HepG2 (cell line): ENCODE measurements around the gene DISP2. TPM values are rescaled to one million over a fixed set of nuclear protein-coding genes. Genes with fewer than 3 reads are reported as not detected.
A peak's percentile ranks its signal among the peaks of the same experiment; 100 is the strongest.

ENCODE experiments used
- ATM ChIP-seq: fragments of 450-650 bp; IDR thresholded peaks from 2 replicates; pipeline ENCODE4 v1.7.1; 2017; ENCODE audit warnings: mild to moderate bottlenecking, borderline replicate concordance
- GATAD1 ChIP-seq: IDR thresholded peaks from 2 replicates; pipeline ENCODE4 v1.6.1; 2016; ENCODE audit warnings: missing genetic modification reagents, missing compliant biosample characterization
- HDAC1 ChIP-seq: sonication (generic); formaldehyde crosslinking; IDR thresholded peaks from 2 replicates; pipeline ENCODE4 v1.5.1; 2020; ENCODE audit warnings: mild to moderate bottlenecking, missing genetic modification reagents
- MED1 ChIP-seq: sonication (generic); formaldehyde crosslinking; IDR thresholded peaks from 2 replicates; pipeline ENCODE4 v1.4.0; 2020; ENCODE audit warnings: missing genetic modification reagents
- MXD4 ChIP-seq: IDR thresholded peaks from 2 replicates; pipeline ENCODE4 v1.6.1; 2016; ENCODE audit warnings: mild to moderate bottlenecking, missing biosample characterization, missing genetic modification reagents
- NCOA5 ChIP-seq: sonication (generic); formaldehyde crosslinking; IDR thresholded peaks from 2 replicates; pipeline ENCODE4 v1.4.0; 2020; ENCODE audit warnings: missing genetic modification reagents
- PAX8 ChIP-seq: sonication (generic); formaldehyde crosslinking; IDR thresholded peaks from 2 replicates; pipeline ENCODE4 v1.8.0; 2022; ENCODE audit warnings: mild to moderate bottlenecking, missing genetic modification reagents, borderline replicate concordance
- RFXAP ChIP-seq: sonication (generic); formaldehyde crosslinking; IDR thresholded peaks from 2 replicates; pipeline ENCODE4 v1.4.0; 2020; ENCODE audit warnings: missing genetic modification reagents, borderline replicate concordance
- SALL1 ChIP-seq: sonication (generic); formaldehyde crosslinking; IDR thresholded peaks from 2 replicates; pipeline ENCODE4 v1.8.0; 2022; ENCODE audit warnings: mild to moderate bottlenecking, missing genetic modification reagents
- SOX13 ChIP-seq, 3 experiments: fragments of 450-650 bp in 1 of 3; sonication (generic) in 1 of 3; formaldehyde crosslinking in 1 of 3; IDR thresholded peaks in 2 of 3; conservative IDR thresholded peaks in 1 of 3; 2 replicates each; pipeline versions ENCODE4 v1.5.0 to v1.6.1; 2016 to 2020; ENCODE audit warnings: antibody characterized with exemption in 1 of 3, mild to moderate bottlenecking in 1 of 3, missing compliant biosample characterization in 1 of 3, missing genetic modification reagents in 1 of 3, moderate library complexity in 1 of 3
- SRF ChIP-seq: IDR thresholded peaks from 2 replicates; pipeline ENCODE4 v1.6.1; 2011; ENCODE audit warnings: mild to moderate bottlenecking, low read depth, low read length, moderate library complexity
- SRY ChIP-seq: sonication (generic); formaldehyde crosslinking; IDR thresholded peaks from 2 replicates; pipeline ENCODE4 v1.8.0; 2022; ENCODE audit warnings: mild to moderate bottlenecking, missing genetic modification reagents
- SSRP1 ChIP-seq: IDR thresholded peaks from 2 replicates; pipeline ENCODE4 v1.6.1; 2016; ENCODE audit warnings: control low read depth
- TBL1XR1 ChIP-seq: fragments of 150-350 bp; IDR thresholded peaks from 2 replicates; pipeline ENCODE4 v1.6.1; 2014; ENCODE audit warnings: borderline replicate concordance, low read length; ENCODE audit not compliant: partially characterized antibody
- TBX3 ChIP-seq: fragments of 450-650 bp; IDR thresholded peaks from 2 replicates; pipeline ENCODE4 v1.6.1; 2017; ENCODE audit warnings: antibody characterized with exemption, mild to moderate bottlenecking, inconsistent platforms, borderline replicate concordance
- TCF12 ChIP-seq, 2 experiments: fragments of 450-650 bp in 1 of 2; sonication (generic) in 1 of 2; formaldehyde crosslinking in 1 of 2; IDR thresholded peaks; 2 replicates each; pipeline versions ENCODE4 v1.6.1 to v1.8.0; 2017 to 2022; ENCODE audit warnings: antibody characterized with exemption in 1 of 2, mild to moderate bottlenecking in 1 of 2, missing genetic modification reagents in 1 of 2, moderate library complexity in 1 of 2
- ZNF124 ChIP-seq: sonication (generic); formaldehyde crosslinking; IDR thresholded peaks from 2 replicates; pipeline ENCODE4 v1.4.0; 2020; ENCODE audit warnings: missing genetic modification reagents
- ZNF232 ChIP-seq: sonication (generic); formaldehyde crosslinking; IDR thresholded peaks from 2 replicates; pipeline ENCODE4 v1.4.0; 2020; ENCODE audit warnings: missing genetic modification reagents, borderline replicate concordance
- ZNF354B ChIP-seq: sonication (generic); formaldehyde crosslinking; IDR thresholded peaks from 2 replicates; pipeline ENCODE4 v1.8.0; 2022; ENCODE audit warnings: mild to moderate bottlenecking, missing genetic modification reagents
- ZNF672 ChIP-seq: sonication (generic); formaldehyde crosslinking; IDR thresholded peaks from 2 replicates; pipeline ENCODE4 v1.8.1; 2022; ENCODE audit warnings: missing genetic modification reagents
- ZNF850 ChIP-seq: sonication (generic); formaldehyde crosslinking; conservative IDR thresholded peaks from 2 replicates; pipeline ENCODE4 v1.9.0; 2021; ENCODE audit warnings: mild to moderate bottlenecking, missing genetic modification reagents
- polyA plus RNA-seq, 8 experiments: library from polyadenylated mRNA; depleted of rRNA in 3 of 8; stranded (reverse) in 7 of 8; unstranded in 1 of 8; fragments of >200 nt; fragmentation: Illumina TruSeq in 4 of 8; extraction: Trizol in 4 of 8; gene quantifications; 2 replicates each; pipeline versions ENCODE4 v1.2.1 to v1.2.3, GENCODE V29; 2011 to 2016; ENCODE audit warnings: low read depth in 4 of 8, missing spikeins in 1 of 8, mixed read lengths in 1 of 8; ENCODE audit not compliant: insufficient read depth in 1 of 8
- total RNA-seq, 5 experiments: library from RNA; depleted of rRNA; stranded (reverse); fragments of >200 nt; fragmentation: Illumina TruSeq; extraction: Trizol; gene quantifications; 2 replicates each; pipeline ENCODE4 v1.2.3, GENCODE V29; 2016; ENCODE audit warnings: low read depth in 1 of 5
- TF ChIP-seq, protein P1 (sequence below): sonication (generic); formaldehyde crosslinking; IDR thresholded peaks from 2 replicates; pipeline ENCODE4 v1.4.0; 2020; ENCODE audit warnings: missing genetic modification reagents
- TF ChIP-seq, protein P2 (sequence below): sonication (generic); formaldehyde crosslinking; IDR thresholded peaks from 2 replicates; pipeline ENCODE4 v1.5.0; 2020; ENCODE audit warnings: mild to moderate bottlenecking, missing genetic modification reagents
- TF ChIP-seq, protein P3 (sequence below): sonication (generic); formaldehyde crosslinking; IDR thresholded peaks from 2 replicates; pipeline ENCODE4 v1.4.0; 2020; ENCODE audit warnings: missing genetic modification reagents
- TF ChIP-seq, protein P4 (sequence below): IDR thresholded peaks from 2 replicates; pipeline ENCODE4 v1.6.1; 2016

DISP2 gene
- total and polyA plus RNA-seq, 2 of the 13 experiments (the other 11 are each of a cell fraction or from before 2014, with no cell fraction given) = 0.09 to 0.32 TPM

DNA sequence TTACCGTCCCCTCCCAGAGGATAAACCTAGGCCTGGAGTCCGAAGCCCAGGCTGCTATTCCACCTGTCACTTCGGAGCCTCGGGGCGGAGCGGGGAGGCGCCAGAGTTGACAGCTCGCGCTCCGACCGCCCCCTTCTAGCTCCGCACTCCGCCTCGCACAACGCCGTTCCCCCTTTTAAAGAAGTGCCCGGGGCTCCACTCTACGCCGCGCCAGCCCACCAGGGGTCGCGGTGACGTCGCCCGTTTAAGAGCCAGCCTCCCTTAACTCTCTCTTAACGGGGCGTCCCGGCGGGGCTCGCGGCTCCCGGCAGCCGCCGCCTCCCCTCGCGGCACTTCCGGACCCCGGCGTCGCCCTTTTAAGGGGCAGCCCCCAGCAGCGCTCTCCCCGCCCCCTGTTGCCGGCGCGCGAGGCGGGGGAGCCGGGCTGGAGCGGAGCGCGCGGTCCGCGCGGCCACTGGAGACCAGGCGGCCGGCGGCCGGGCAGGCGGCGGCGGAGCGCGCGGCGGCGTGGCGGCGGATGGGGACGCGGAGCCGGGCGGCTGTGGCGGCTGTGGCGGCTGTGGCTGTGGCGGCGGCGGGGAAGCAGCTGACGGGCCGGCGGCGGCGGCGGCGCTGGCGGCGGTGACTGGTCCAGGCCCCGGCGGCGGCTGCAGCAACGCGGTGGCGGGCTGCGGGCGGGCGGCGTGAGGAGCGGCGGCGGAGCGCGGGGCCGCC, 34.6 kb upstream of the DISP2 start, which contains the start of gene INAFM2 (continued):
- TF ChIP-seq SALL1 (CRISPR knock-in tag) (peak; percentile 63), ZNF124 (CRISPR knock-in tag) (no peak), TBL1XR1 (no peak), GATAD1 (peak; percentile 44; the same call in 1 of the 2 replicates), ZNF672 (CRISPR knock-in tag) (no peak), MXD4 (CRISPR knock-in tag) (peak; percentile 82), HDAC1 (CRISPR knock-in tag) (peak; percentile 82), PAX8 (CRISPR knock-in tag) (0 out of 2 replicates have a peak, but pooled peaks have one; percentile 65), SRY (CRISPR knock-in tag) (peak; percentile 6; the same call in 1 of the 2 replicates), ZNF354B (CRISPR knock-in tag) (no peak), MED1 (CRISPR knock-in tag) (peak; percentile 49), ZNF850 (0 out of 2 replicates have a peak, but pooled peaks have one; percentile 1), TBX3 (peak; percentile 51; the same call in 1 of the 2 replicates), TCF12 (IDR thresholded peaks at IDR 0.05) (no peak), TCF12 (CRISPR knock-in tag; IDR thresholded peaks at IDR 0.05) (peak; percentile 46; the same call in 1 of the 2 replicates), ATM (no peak), RFXAP (CRISPR knock-in tag) (peak; percentile 82), SRF (no peak), ZNF232 (CRISPR knock-in tag) (0 out of 2 replicates have a peak, but pooled peaks have one; percentile 52), SOX13 (IDR thresholded peaks at IDR 0.05) (no peak), SOX13 (CRISPR knock-in tag; conservative IDR thresholded peaks at IDR 0.05 in 1 of 2, IDR thresholded peaks at IDR 0.05 in 1 of 2) (no peak), SSRP1 (no peak), NCOA5 (CRISPR knock-in tag) (no peak)
- TF ChIP-seq, protein P1, sequence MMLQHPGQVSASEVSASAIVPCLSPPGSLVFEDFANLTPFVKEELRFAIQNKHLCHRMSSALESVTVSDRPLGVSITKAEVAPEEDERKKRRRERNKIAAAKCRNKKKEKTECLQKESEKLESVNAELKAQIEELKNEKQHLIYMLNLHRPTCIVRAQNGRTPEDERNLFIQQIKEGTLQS (CRISPR knock-in tag) = no peak
- TF ChIP-seq, protein P2, sequence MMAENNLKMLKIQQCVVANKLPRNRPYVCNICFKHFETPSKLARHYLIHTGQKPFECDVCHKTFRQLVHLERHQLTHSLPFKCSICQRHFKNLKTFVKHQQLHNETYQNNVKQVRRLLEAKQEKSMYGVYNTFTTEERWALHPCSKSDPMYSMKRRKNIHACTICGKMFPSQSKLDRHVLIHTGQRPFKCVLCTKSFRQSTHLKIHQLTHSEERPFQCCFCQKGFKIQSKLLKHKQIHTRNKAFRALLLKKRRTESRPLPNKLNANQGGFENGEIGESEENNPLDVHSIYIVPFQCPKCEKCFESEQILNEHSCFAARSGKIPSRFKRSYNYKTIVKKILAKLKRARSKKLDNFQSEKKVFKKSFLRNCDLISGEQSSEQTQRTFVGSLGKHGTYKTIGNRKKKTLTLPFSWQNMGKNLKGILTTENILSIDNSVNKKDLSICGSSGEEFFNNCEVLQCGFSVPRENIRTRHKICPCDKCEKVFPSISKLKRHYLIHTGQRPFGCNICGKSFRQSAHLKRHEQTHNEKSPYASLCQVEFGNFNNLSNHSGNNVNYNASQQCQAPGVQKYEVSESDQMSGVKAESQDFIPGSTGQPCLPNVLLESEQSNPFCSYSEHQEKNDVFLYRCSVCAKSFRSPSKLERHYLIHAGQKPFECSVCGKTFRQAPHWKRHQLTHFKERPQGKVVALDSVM (CRISPR knock-in tag) = peak; percentile 45; the same call in 1 of the 2 replicates
- TF ChIP-seq, protein P3, sequence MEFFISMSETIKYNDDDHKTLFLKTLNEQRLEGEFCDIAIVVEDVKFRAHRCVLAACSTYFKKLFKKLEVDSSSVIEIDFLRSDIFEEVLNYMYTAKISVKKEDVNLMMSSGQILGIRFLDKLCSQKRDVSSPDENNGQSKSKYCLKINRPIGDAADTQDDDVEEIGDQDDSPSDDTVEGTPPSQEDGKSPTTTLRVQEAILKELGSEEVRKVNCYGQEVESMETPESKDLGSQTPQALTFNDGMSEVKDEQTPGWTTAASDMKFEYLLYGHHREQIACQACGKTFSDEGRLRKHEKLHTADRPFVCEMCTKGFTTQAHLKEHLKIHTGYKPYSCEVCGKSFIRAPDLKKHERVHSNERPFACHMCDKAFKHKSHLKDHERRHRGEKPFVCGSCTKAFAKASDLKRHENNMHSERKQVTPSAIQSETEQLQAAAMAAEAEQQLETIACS (CRISPR knock-in tag) = peak; percentile 53; the same call in 1 of the 2 replicates
- TF ChIP-seq, protein P4, sequence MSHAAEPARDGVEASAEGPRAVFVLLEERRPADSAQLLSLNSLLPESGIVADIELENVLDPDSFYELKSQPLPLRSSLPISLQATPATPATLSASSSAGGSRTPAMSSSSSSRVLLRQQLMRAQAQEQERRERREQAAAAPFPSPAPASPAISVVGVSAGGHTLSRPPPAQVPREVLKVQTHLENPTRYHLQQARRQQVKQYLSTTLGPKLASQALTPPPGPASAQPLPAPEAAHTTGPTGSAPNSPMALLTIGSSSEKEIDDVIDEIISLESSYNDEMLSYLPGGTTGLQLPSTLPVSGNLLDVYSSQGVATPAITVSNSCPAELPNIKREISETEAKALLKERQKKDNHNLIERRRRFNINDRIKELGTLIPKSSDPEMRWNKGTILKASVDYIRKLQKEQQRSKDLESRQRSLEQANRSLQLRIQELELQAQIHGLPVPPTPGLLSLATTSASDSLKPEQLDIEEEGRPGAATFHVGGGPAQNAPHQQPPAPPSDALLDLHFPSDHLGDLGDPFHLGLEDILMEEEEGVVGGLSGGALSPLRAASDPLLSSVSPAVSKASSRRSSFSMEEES (CRISPR knock-in tag) = no peak
